ENCODE measurements around the gene IPO8.

Gene IPO8

GRCh38 chr12:30695199-30696102, at the start of gene IPO8:
TSS of gene IPO8 (minus strand) at chr12:30695869. CDS start at chr12:30695647, 222 bp downstream.
- DNase-seq: peak; percentile 96

GRCh38 chr12:30744321-30744720, 48.7 kb upstream of the IPO8 start:
- no peak for DNase-seq

GRCh38 chr12:30740274-30740673, 44.6 kb upstream of the IPO8 start:
- DNase-seq: no peak

- no peak for DNase-seq
Observed at GRCh38 chr12:30739020-30739419, 43.4 kb upstream of the IPO8 start.

- DNase-seq: no peak
Observed at GRCh38 chr12:30732954-30733637, 37.4 kb upstream of the IPO8 start.

GRCh38 chr12:30730011-30730410, 34.3 kb upstream of the IPO8 start:
- no peak for DNase-seq

GRCh38 chr12:30729547-30729946, 33.9 kb upstream of the IPO8 start:
- DNase-seq: no peak

- no peak for DNase-seq
Observed at GRCh38 chr12:30726647-30727046, 31.0 kb upstream of the IPO8 start.

- DNase-seq: no peak
Observed at GRCh38 chr12:30725739-30726138, 30.1 kb upstream of the IPO8 start.

GRCh38 chr12:30719060-30719459, 23.4 kb upstream of the IPO8 start:
- no peak for DNase-seq

- DNase-seq: no peak
Observed at GRCh38 chr12:30707613-30708342, 12.1 kb upstream of the IPO8 start.

GRCh38 chr12:30706476-30706875, 10.8 kb upstream of the IPO8 start:
- no peak for DNase-seq

- no peak for DNase-seq
Observed at GRCh38 chr12:30701056-30701455, 5.4 kb upstream of the IPO8 start.

GRCh38 chr12:30700216-30700900, 4.7 kb upstream of the IPO8 start:
- DNase-seq: no peak

- no peak for DNase-seq
Observed at GRCh38 chr12:30698346-30698745, 2.7 kb upstream of the IPO8 start.

GRCh38 chr12:30696943-30697342, 1.3 kb upstream of the IPO8 start:
- DNase-seq: no peak

GRCh38 chr12:30696486-30696885, 817 bp upstream of the IPO8 start:
- no peak for DNase-seq

GRCh38 chr12:30696103-30696408, 387 bp upstream of the IPO8 start:
- DNase-seq: no peak

- DNase-seq: peak; percentile 71
Observed at GRCh38 chr12:30694412-30695198, 1.1 kb downstream of the IPO8 start.

GRCh38 chr12:30692470-30692869, 3.2 kb downstream of the IPO8 start:
- no peak for DNase-seq

GRCh38 chr12:30691122-30691879, 4.4 kb downstream of the IPO8 start:
- DNase-seq: no peak

All from NCI-H1105 treated with DMSO at 0.1 percent for 48 hours (cell line).